IMR-90 (cell line): ENCODE data around the gene BRIP1. TPM values are rescaled to one million over a fixed set of nuclear protein-coding genes. Genes with fewer than 3 reads are reported as not detected.

Experiments
- ATAC-seq: fragments of 200-7000 bp; cut with Tn5 transposase; 2 replicates; pipeline ENCODE4 v1.9.1; 2020; ENCODE audit warnings: low read depth, mild to moderate bottlenecking, moderate library complexity
- BruUV-seq: library from RNA; stranded (reverse); fragments of 400-500 nt; replicated peaks from 2 replicates; lab custom pipeline; 2021; lab: Mats Ljungman, UMichigan
- CTCF ChIA-PET: fragments of 300-600 bp; formaldehyde crosslinking; extraction: SDS; loops from one replicate; lab custom pipeline; 2021; ENCODE audit warnings: antibody characterized with exemption; lab: Yijun Ruan, JAX
- POLR2A ChIA-PET: fragments of 300-600 bp; sonication (Branson Sonifier 250); formaldehyde crosslinking; loops from one replicate; lab custom pipeline; 2022; ENCODE audit warnings: antibody characterized with exemption; ENCODE audit not compliant: unreplicated experiment; lab: Charles Lee
- DNase-seq: peaks from one replicate; pipeline ENCODE4 v3.0.0; 2013
- H2AFZ ChIP-seq: replicated peaks from 2 replicates; pipeline ENCODE3; 2013; ENCODE audit warnings: low read length, mild to moderate bottlenecking; ENCODE audit not compliant: poor library complexity
- H2AK5ac ChIP-seq: 2 replicates; pipeline ENCODE4 v1.6.1; 2013; ENCODE audit warnings: low read depth, low read length, inconsistent platforms
- H2AK9ac ChIP-seq: replicated peaks from 2 replicates; pipeline ENCODE3; 2013; ENCODE audit warnings: mild to moderate bottlenecking, low read depth, low read length, moderate library complexity; ENCODE audit not compliant: poor library complexity
- H2BK120ac ChIP-seq: 2 replicates; pipeline ENCODE4 v1.6.1; 2013; ENCODE audit warnings: low read depth, low read length, inconsistent platforms
- H2BK15ac ChIP-seq: 3 replicates; pipeline ENCODE4 v1.6.1; 2013; ENCODE audit warnings: low read depth, low read length, inconsistent platforms
- H2BK20ac ChIP-seq: 2 replicates; pipeline ENCODE4 v1.6.1; 2013; ENCODE audit warnings: low read depth, mild to moderate bottlenecking, inconsistent platforms, low read length, moderate library complexity
- H2BK5ac ChIP-seq: 2 replicates; pipeline ENCODE4 v1.6.1; 2013; ENCODE audit warnings: mild to moderate bottlenecking, low read depth, low read length, inconsistent platforms; ENCODE audit not compliant: poor library complexity, severe bottlenecking
- H3K14ac ChIP-seq: replicated peaks from 2 replicates; pipeline ENCODE4 v1.6.1; 2013; ENCODE audit warnings: low read depth, low read length, inconsistent platforms
- H3K18ac ChIP-seq: 2 replicates; pipeline ENCODE4 v1.6.1; 2013; ENCODE audit warnings: low read depth, low read length, control low read depth
- H3K23ac ChIP-seq: 2 replicates; pipeline ENCODE4 v1.6.1; 2013; ENCODE audit warnings: low read depth, low read length, inconsistent platforms
- H3K27ac ChIP-seq: 2 replicates; pipeline ENCODE4 v1.5.1; 2013; ENCODE audit warnings: mild to moderate bottlenecking, control low read depth, low read length; ENCODE audit not compliant: insufficient read depth
- H3K27me3 ChIP-seq: 2 replicates; pipeline ENCODE4 v1.6.1; 2013; ENCODE audit warnings: low read length; ENCODE audit not compliant: control insufficient read depth, insufficient read depth
- H3K36me3 ChIP-seq: 2 replicates; pipeline ENCODE4 v1.6.1; 2013; ENCODE audit warnings: low read length, mixed read lengths; ENCODE audit not compliant: control insufficient read depth, insufficient read depth
- H3K4ac ChIP-seq: 2 replicates; pipeline ENCODE4 v1.6.1; 2013; ENCODE audit warnings: low read depth, low read length, inconsistent platforms
- H3K4me1 ChIP-seq: 2 replicates; pipeline ENCODE4 v1.6.1; 2013; ENCODE audit warnings: low read length, mixed read lengths; ENCODE audit not compliant: control insufficient read depth, insufficient read depth
- H3K4me2 ChIP-seq: 2 replicates; pipeline ENCODE4 v1.6.1; 2013; ENCODE audit warnings: low read depth, mild to moderate bottlenecking, control low read depth, low read length, moderate library complexity
- H3K4me3 ChIP-seq: 2 replicates; pipeline ENCODE4 v1.5.1; 2013; ENCODE audit warnings: low read depth, mild to moderate bottlenecking, control low read depth, low read length, moderate library complexity; ENCODE audit not compliant: insufficient read depth
- H3K56ac ChIP-seq: 2 replicates; pipeline ENCODE4 v1.6.1; 2013; ENCODE audit warnings: low read length, inconsistent platforms; ENCODE audit not compliant: insufficient read depth; ENCODE audit errors: extremely low read depth
- H3K79me1 ChIP-seq, 2 experiments: 2 replicates each; pipeline ENCODE4 v1.6.1; 2013; ENCODE audit warnings: low read length in 2 of 2, inconsistent platforms in 1 of 2, low read depth in 1 of 2
- H3K9ac ChIP-seq: 2 replicates; pipeline ENCODE4 v1.6.1; 2013; ENCODE audit warnings: low read depth, low read length, control low read depth
- H3K9me1 ChIP-seq: 2 replicates; pipeline ENCODE4 v1.6.1; 2013; ENCODE audit warnings: low read length, inconsistent platforms; ENCODE audit not compliant: insufficient read depth
- H3K9me3 ChIP-seq: 2 replicates; pipeline ENCODE4 v1.6.1; 2013; ENCODE audit warnings: low read length; ENCODE audit not compliant: control insufficient read depth, insufficient read depth
- H4K20me1 ChIP-seq: 2 replicates; pipeline ENCODE4 v1.6.1; 2013; ENCODE audit warnings: low read length, inconsistent platforms; ENCODE audit not compliant: insufficient read depth
- H4K5ac ChIP-seq: 2 replicates; pipeline ENCODE4 v1.6.1; 2013; ENCODE audit warnings: mild to moderate bottlenecking, low read depth, low read length, control low read depth
- H4K8ac ChIP-seq, 2 experiments: 2 replicates each; pipeline ENCODE4 v1.6.1; 2013; ENCODE audit warnings: low read depth in 2 of 2, low read length in 2 of 2, control low read depth in 1 of 2, inconsistent platforms in 1 of 2
- H4K91ac ChIP-seq: 2 replicates; pipeline ENCODE4 v1.6.1; 2013; ENCODE audit warnings: low read depth, low read length, inconsistent platforms; ENCODE audit not compliant: insufficient read depth
- POLR2A ChIP-seq: IDR thresholded peaks from 2 replicates; pipeline ENCODE4 v1.6.1; 2012; ENCODE audit warnings: mild to moderate bottlenecking, low read depth, low read length
- USF2 ChIP-seq: fragments of 150-350 bp; IDR thresholded peaks from 2 replicates; pipeline ENCODE4 v1.6.1; 2017; ENCODE audit warnings: mild to moderate bottlenecking, antibody characterized with exemption, low read length, low read depth
- WGBS, 2 experiments: methylation state at CpG; one replicate each; pipeline versions ENCODE4 v1.1.5 to v1.1.7; 2013; ENCODE audit warnings: missing lambda C conversion rate in 2 of 2; ENCODE audit not compliant: insufficient read length in 1 of 2; ENCODE audit errors: extremely low coverage in 2 of 2; 5-methylcytosine and 5-hydroxymethylcytosine counted together
- dilution Hi-C: fragments of 300-500 bp; cut with HindIII; formaldehyde crosslinking; loops from one replicate; pipeline ENCODE4 v1.14.3; 2018; ENCODE audit warnings: low sequenced_read_pairs; ENCODE audit not compliant: unreplicated experiment
- in situ Hi-C: fragments of 300-500 bp; cut with MboI; formaldehyde crosslinking; loops from 3 replicates; pipeline ENCODE4 v1.14.3; 2019; ENCODE audit warnings: low sequenced_read_pairs, inconsistent platforms, mixed read lengths
- intact Hi-C: fragments of 100-400 bp; cut with micrococcal nuclease; formaldehyde crosslinking; loops from 2 replicates; pipeline ENCODE4 v1.10.0; 2022
- polyA plus RNA-seq, 3 experiments: library from polyadenylated mRNA; depleted of rRNA; stranded (reverse); fragments of >200 nt; gene quantifications; 2 replicates each; pipeline ENCODE4 v1.2.3, GENCODE V29; 2012; ENCODE audit warnings: low replicate concordance in 1 of 3
- total RNA-seq: library from RNA; depleted of rRNA; stranded (reverse); fragments of >200 nt; gene quantifications from 2 replicates; pipeline ENCODE4 v1.2.3, GENCODE V29; 2012

Gene BRIP1
- total and polyA plus RNA-seq, 2 of the 4 experiments (the other 2 are of a cell fraction) = 6.1 to 19.7 TPM

- Histone ChIP-seq H3K27ac (peak overlapping the region; percentile 38; the same call in 1 of the 2 replicates), H2BK20ac (no peak overlapping the region), H3K4me1 (peaks cover 6% of the 10 kb centered on the region; the same call in 1 of the 2 replicates), H4K5ac (peak overlapping the region; percentile 55; the same call in 1 of the 2 replicates), H3K36me3 (no peaks in the 10 kb centered on the region; the same call in 1 of the 2 replicates), H3K9me1 (peaks cover 7% of the 10 kb centered on the region), H2BK120ac (no peak overlapping the region), H3K27me3 (no peaks in the 10 kb centered on the region), H3K79me1 (peaks cover 6 to 34% of the 10 kb centered on the region in 2 experiments; a peak in 2 of 4 replicates), H3K4me3 (no peak overlapping the region), H2BK15ac (no peak overlapping the region; the same call in 2 of the 3 replicates), H2BK5ac (peak overlapping the region; percentile 57), H2AK9ac (no peak overlapping the region), H3K9ac (no peak overlapping the region), H3K23ac (no peak overlapping the region), H3K18ac (no peak overlapping the region), H3K4me2 (no peak overlapping the region), H3K9me3 (no peaks in the 10 kb centered on the region), H3K4ac (peak overlapping the region; percentile 70; the same call in 1 of the 2 replicates), H2AFZ (no peak overlapping the region), H4K20me1 (no peaks in the 10 kb centered on the region), H4K91ac (no peak overlapping the region), H3K14ac (no peak overlapping the region), H2AK5ac (0 out of 2 replicates have a peak overlapping the region, but pooled peaks have one; percentile 16), H4K8ac (no peak overlapping the region), H3K56ac (no peak overlapping the region)
- intact Hi-C loops = no loop called here
- TF ChIP-seq USF2 = no peak
- TF ChIP-seq POLR2A = no peak
- POLR2A ChIA-PET = no interaction called here
- in situ Hi-C loops = no loop called here
- CTCF ChIA-PET = interaction anchor here (0.7 kb wide), 1 partner anchor 8 kb away, joined by 4 read pairs; no protein-coding TSS in a partner anchor
- whole genome bisulfite sequencing, 2 experiments = no CpG with 5 or more reads among the region's 1 CpG
- dilution Hi-C loops = no loop called here
- peak; percentile 20 for DNase-seq
- ATAC-seq = peak; percentile 40; the same call in 1 of the 2 replicates
- no TSS peak for BruUV-seq
Observed at GRCh38 chr17:61806936-61807335, 56.4 kb downstream of the BRIP1 start.
